HepG2 (cell line): Measurements from ENCODE around the gene TMEM14C. TPM values are rescaled to one million over a fixed set of nuclear protein-coding genes. Genes with fewer than 3 reads are reported as not detected.

Experiments
- CCDC6 ChIP-seq: sonication (generic); formaldehyde crosslinking; IDR thresholded peaks from 2 replicates; pipeline ENCODE4 v1.8.1; 2022; ENCODE audit warnings: mild to moderate bottlenecking, missing genetic modification reagents, moderate library complexity
- FUBP1 ChIP-seq: sonication (generic); formaldehyde crosslinking; IDR thresholded peaks from 2 replicates; pipeline ENCODE4 v1.5.1; 2020; ENCODE audit warnings: missing genetic modification reagents, mild to moderate bottlenecking, borderline replicate concordance
- GATAD1 ChIP-seq: IDR thresholded peaks from 2 replicates; pipeline ENCODE4 v1.6.1; 2016; ENCODE audit warnings: missing genetic modification reagents, missing compliant biosample characterization
- MED1 ChIP-seq: sonication (generic); formaldehyde crosslinking; IDR thresholded peaks from 2 replicates; pipeline ENCODE4 v1.4.0; 2020; ENCODE audit warnings: missing genetic modification reagents
- PHF20 ChIP-seq: sonication (generic); formaldehyde crosslinking; IDR thresholded peaks from 2 replicates; pipeline ENCODE4 v1.5.0; 2020; ENCODE audit warnings: mild to moderate bottlenecking, missing genetic modification reagents
- SAFB2 ChIP-seq: sonication (generic); formaldehyde crosslinking; IDR thresholded peaks from 2 replicates; pipeline ENCODE4 v1.5.1; 2020; ENCODE audit warnings: missing genetic modification reagents, low read depth, mild to moderate bottlenecking, borderline replicate concordance
- TBX2 ChIP-seq: sonication (generic); formaldehyde crosslinking; IDR thresholded peaks from 2 replicates; pipeline ENCODE4 v1.5.0; 2020; ENCODE audit warnings: missing genetic modification reagents, mild to moderate bottlenecking, borderline replicate concordance
- ZBED4 ChIP-seq: sonication (generic); formaldehyde crosslinking; IDR thresholded peaks from 2 replicates; pipeline ENCODE4 v1.4.0; 2020; ENCODE audit warnings: missing genetic modification reagents, borderline replicate concordance
- ZBTB34 ChIP-seq: sonication (generic); formaldehyde crosslinking; IDR thresholded peaks from 2 replicates; pipeline ENCODE4 v1.8.0; 2022; ENCODE audit warnings: mild to moderate bottlenecking, missing genetic modification reagents
- ZNF142 ChIP-seq: sonication (generic); formaldehyde crosslinking; IDR thresholded peaks from 2 replicates; pipeline ENCODE4 v1.4.0; 2020; ENCODE audit warnings: missing genetic modification reagents
- ZNF512B ChIP-seq: sonication (generic); formaldehyde crosslinking; IDR thresholded peaks from 2 replicates; pipeline ENCODE4 v1.5.1; 2020; ENCODE audit warnings: missing genetic modification reagents, mild to moderate bottlenecking, borderline replicate concordance
- polyA plus RNA-seq, 8 experiments: library from polyadenylated mRNA; depleted of rRNA in 3 of 8; stranded (reverse) in 7 of 8; unstranded in 1 of 8; fragments of >200 nt; fragmentation: Illumina TruSeq in 4 of 8; extraction: Trizol in 4 of 8; gene quantifications; 2 replicates each; pipeline versions ENCODE4 v1.2.1 to v1.2.3, GENCODE V29; 2011 to 2016; ENCODE audit warnings: low read depth in 4 of 8, missing spikeins in 1 of 8, mixed read lengths in 1 of 8; ENCODE audit not compliant: insufficient read depth in 1 of 8
- total RNA-seq, 5 experiments: library from RNA; depleted of rRNA; stranded (reverse); fragments of >200 nt; fragmentation: Illumina TruSeq; extraction: Trizol; gene quantifications; 2 replicates each; pipeline ENCODE4 v1.2.3, GENCODE V29; 2016; ENCODE audit warnings: low read depth in 1 of 5

The TMEM14C gene
- total and polyA plus RNA-seq, 2 of the 13 experiments (the other 11 are each of a cell fraction or from before 2014, with no cell fraction given), result 184 TPM

- no peak for TF ChIP-seq ZBTB34
- 0 out of 2 replicates have a peak, but pooled peaks have one; percentile 4 for TF ChIP-seq GATAD1
- TF ChIP-seq PHF20 (CRISPR knock-in tag), result peak; percentile 47; the same call in 1 of the 2 replicates
- TF ChIP-seq ZBED4 (CRISPR knock-in tag), result no peak
- TF ChIP-seq SAFB2, result peak; percentile 25; the same call in 1 of the 2 replicates
- no peak for TF ChIP-seq ZNF142 (CRISPR knock-in tag)
- peak; percentile 42; the same call in 1 of the 2 replicates for TF ChIP-seq TBX2
- TF ChIP-seq MED1 (CRISPR knock-in tag), result peak; percentile 22; the same call in 1 of the 2 replicates
- TF ChIP-seq FUBP1 (CRISPR knock-in tag), result no peak
- TF ChIP-seq CCDC6 (CRISPR knock-in tag), result peak; percentile 44; the same call in 1 of the 2 replicates
- TF ChIP-seq ZNF512B (CRISPR knock-in tag), result peak; percentile 18; the same call in 1 of the 2 replicates
Measured at GRCh38 chr6:10720265-10720959, 2.5 kb upstream of the TMEM14C start (continued).
